Inflammatory macrophage treated with lipopolysaccharide for 4 hours (primary cell): ENCODE data around the gene LEMD1.
"Not testable (repeated sequence)": the region's sequence is repeated elsewhere in the genome, so short reads cannot be mapped to it uniquely, and the experiment has no call there.

ENCODE experiments used
- DNase-seq: peaks from one replicate; pipeline ENCODE4 v3.0.0-alpha.2; 2020

The LEMD1 gene

GRCh38 chr1:205375835-205376545 lies 45.9 kb downstream of the LEMD1 start:
- DNase-seq, result no peak

- DNase-seq, result no peak
Measured at GRCh38 chr1:205374210-205375078, 47.4 kb downstream of the LEMD1 start.

GRCh38 chr1:205373798-205374175 lies 48.1 kb downstream of the LEMD1 start:
- DNase-seq, result no peak

- DNase-seq, result no peak
Measured at GRCh38 chr1:205373022-205373797, 48.6 kb downstream of the LEMD1 start.

GRCh38 chr1:205371871-205372660 lies 49.8 kb downstream of the LEMD1 start:
- no peak for DNase-seq

- DNase-seq, result no peak
Measured at GRCh38 chr1:205370780-205371179, 51.1 kb downstream of the LEMD1 start.

- DNase-seq, result no peak
Measured at GRCh38 chr1:205369701-205370123, 52.1 kb downstream of the LEMD1 start.

GRCh38 chr1:205368478-205368877 lies 53.4 kb downstream of the LEMD1 start:
- no peak for DNase-seq

- DNase-seq, result no peak
Measured at GRCh38 chr1:205365945-205366463, 55.9 kb downstream of the LEMD1 start.

GRCh38 chr1:205365086-205365485 lies 56.8 kb downstream of the LEMD1 start:
- not testable (repeated sequence) for DNase-seq

- DNase-seq, result no peak
Measured at GRCh38 chr1:205360891-205361290, 61.0 kb downstream of the LEMD1 start.

GRCh38 chr1:205359771-205360565 lies 61.9 kb downstream of the LEMD1 start:
- no peak for DNase-seq

- DNase-seq, result no peak
Measured at GRCh38 chr1:205358579-205358978, 63.3 kb downstream of the LEMD1 start.

GRCh38 chr1:205357567-205357966 lies 64.3 kb downstream of the LEMD1 start:
- DNase-seq, result no peak

GRCh38 chr1:205356440-205357139 lies 65.3 kb downstream of the LEMD1 start, which contains the start of gene KLHDC8A:
KLHDC8A (minus strand) TSS chr1:205356922; CDS start chr1:205343604, 13,318 bp downstream.
- DNase-seq, result no peak

- no peak for DNase-seq
Measured at GRCh38 chr1:205355075-205355453, 66.8 kb downstream of the LEMD1 start.

- peak; percentile 57 for DNase-seq
Measured at GRCh38 chr1:205354259-205355074, 67.4 kb downstream of the LEMD1 start.

- DNase-seq, result no peak
Measured at GRCh38 chr1:205353612-205354011, 68.2 kb downstream of the LEMD1 start.

GRCh38 chr1:205353191-205353590 lies 68.7 kb downstream of the LEMD1 start:
- DNase-seq, result no peak
